ENCODE results near the gene SAE1. TPM values are rescaled to one million over a fixed set of nuclear protein-coding genes. Genes with fewer than 3 reads are reported as not detected.
"Not testable (repeated sequence)": the region's sequence is repeated elsewhere in the genome, so short reads cannot be mapped to it uniquely, and the experiment has no call there.

Gene SAE1
- total and polyA plus RNA-seq, 2 of the 4 experiments (the other 2 are of a cell fraction), result 165 to 184 TPM

- Histone ChIP-seq H4K20me1 (ENCODE audit: insufficient read depth, low read length) (peaks cover 67% of the 10 kb centered on the region), H3K4me1 (ENCODE audit: control insufficient read depth, insufficient read depth, low read length) (peaks cover 11% of the 10 kb centered on the region), H2BK5ac (ENCODE audit: low read depth, low read length, poor library complexity, severe bottlenecking) (peak overlapping the region; percentile 40), H3K4me2 (ENCODE audit: low read depth, low read length) (peak overlapping the region; percentile 76), H3K36me3 (ENCODE audit: control insufficient read depth, insufficient read depth, low read length) (peaks cover 22% of the 10 kb centered on the region), H3K27ac (ENCODE audit: insufficient read depth, low read length) (peak overlapping the region; percentile 37; the same call in 1 of the 2 replicates), H3K9me1 (ENCODE audit: insufficient read depth, low read length) (peaks cover 14% of the 10 kb centered on the region), H3K79me1 (ENCODE audit: low read depth in 1 of 2, low read length in 2 of 2) (peaks cover 21 to 61% of the 10 kb centered on the region in 2 experiments), H4K8ac (ENCODE audit: low read depth in 2 of 2, low read length in 2 of 2) (peak overlapping the region in 1 of 2 experiments; percentile 37; a peak in 1 of 4 replicates)
- H3K23ac ChIP-seq (ENCODE audit: low read depth, low read length); CTCF ChIA-PET; H3K18ac ChIP-seq (ENCODE audit: low read depth, low read length); in situ Hi-C loops (cut with MboI; ENCODE audit: low sequenced_read_pairs); H2AK5ac ChIP-seq (ENCODE audit: low read depth, low read length); H3K4me3 ChIP-seq (ENCODE audit: insufficient read depth, low read depth, low read length); H4K91ac ChIP-seq (ENCODE audit: insufficient read depth, low read depth, low read length); dilution Hi-C loops (cut with HindIII; ENCODE audit: low sequenced_read_pairs, unreplicated experiment); H3K27me3 ChIP-seq (ENCODE audit: control insufficient read depth, insufficient read depth, low read length); H2AFZ ChIP-seq (replicated peaks; ENCODE audit: low read length, poor library complexity); H4K5ac ChIP-seq (ENCODE audit: low read depth, low read length); H3K4ac ChIP-seq (ENCODE audit: low read depth, low read length); BruUV-seq (replicated peaks); H3K9ac ChIP-seq (ENCODE audit: low read depth, low read length); H2BK120ac ChIP-seq (ENCODE audit: low read depth, low read length); H2AK9ac ChIP-seq (replicated peaks; ENCODE audit: low read depth, low read length, poor library complexity); H3K9me3 ChIP-seq (ENCODE audit: control insufficient read depth, insufficient read depth, low read length); H3K14ac ChIP-seq (replicated peaks; ENCODE audit: low read depth, low read length); intact Hi-C loops (cut with micrococcal nuclease); H3K56ac ChIP-seq (ENCODE audit: extremely low read depth, insufficient read depth, low read length); H2BK20ac ChIP-seq (ENCODE audit: low read depth, low read length); POLR2A ChIA-PET (ENCODE audit: unreplicated experiment); H2BK15ac ChIP-seq (ENCODE audit: low read depth, low read length): not testable (repeated sequence)
- TF ChIP-seq BHLHE40 (IDR thresholded peaks at IDR 0.05; ENCODE audit: low read depth, low read length), result 0 out of 2 replicates have a peak, but pooled peaks have one; percentile 14
- TF ChIP-seq FOS (IDR thresholded peaks at IDR 0.05; ENCODE audit: low read depth, low read length), result peak; percentile 28; the same call in 1 of the 2 replicates
- DNase-seq (peak; percentile 84), ATAC-seq (ENCODE audit: low read depth) (peak; percentile 86)
- 11% methylated on average over 2 of the region's 7 CpGs; no CpG with 5 or more reads in 1 of the 2 experiments for WGBS, 2 experiments (ENCODE audit: extremely low coverage in 2 of 2, insufficient read length in 1 of 2)
Observed at GRCh38 chr19:47141252-47141651, 10.6 kb downstream of the SAE1 start.

Measured in IMR-90 (cell line).